MCF 10A (cell line): ENCODE results near the gene TJP2. TPM values are rescaled to one million over a fixed set of nuclear protein-coding genes. Genes with fewer than 3 reads are reported as not detected.

Experiments
- BruUV-seq: library from RNA; stranded (reverse); fragments of 400-500 nt; replicated peaks from 2 replicates; lab custom pipeline; 2021; lab: Mats Ljungman, UMichigan
- CTCF ChIA-PET: fragments of 300-600 bp; sonication (Branson Sonifier 250); formaldehyde crosslinking; extraction: SDS; loops from one replicate; lab custom pipeline; 2021; ENCODE audit warnings: antibody characterized with exemption, inconsistent platforms; lab: Yijun Ruan, JAX
- POLR2A ChIA-PET: fragments of 300-600, 350-650 bp; sonication (Branson Sonifier 250); formaldehyde crosslinking; extraction: SDS; loops from one replicate; lab custom pipeline; 2020; ENCODE audit warnings: antibody characterized with exemption, inconsistent platforms; lab: Yijun Ruan, JAX
- DNase-seq: peaks from one replicate; pipeline ENCODE4 v3.0.0-alpha.2; 2018; ENCODE audit not compliant: unreplicated experiment
- H3K27ac Mint-ChIP-seq: one replicate; pipeline ENCODE4 v1.8.0; 2022; ENCODE audit warnings: mild to moderate bottlenecking, low read depth, mixed read lengths; ENCODE audit not compliant: unreplicated experiment
- H3K27me3 Mint-ChIP-seq: one replicate; pipeline ENCODE4 v1.8.0; 2022; ENCODE audit warnings: mixed read lengths; ENCODE audit not compliant: insufficient read depth, unreplicated experiment
- H3K36me3 Mint-ChIP-seq: one replicate; pipeline ENCODE4 v1.8.0; 2022; ENCODE audit warnings: mild to moderate bottlenecking, moderate library complexity, mixed read lengths; ENCODE audit not compliant: insufficient read depth, unreplicated experiment
- H3K4me1 Mint-ChIP-seq: one replicate; pipeline ENCODE4 v1.8.0; 2022; ENCODE audit warnings: mixed read lengths; ENCODE audit not compliant: insufficient read depth, unreplicated experiment
- H3K4me3 Mint-ChIP-seq: one replicate; pipeline ENCODE4 v1.8.0; 2022; ENCODE audit warnings: mild to moderate bottlenecking, moderate library complexity, mixed read lengths; ENCODE audit not compliant: unreplicated experiment
- H3K9me3 Mint-ChIP-seq: one replicate; pipeline ENCODE4 v1.8.0; 2022; ENCODE audit warnings: mixed read lengths; ENCODE audit not compliant: unreplicated experiment
- intact Hi-C: fragments of 100-400 bp; cut with micrococcal nuclease; formaldehyde crosslinking; loops from 2 replicates; pipeline ENCODE4 v1.14.1; 2022
- total RNA-seq: library from RNA; stranded (reverse); gene quantifications from 2 replicates; pipeline ENCODE4 v1.2.3, GENCODE V29; 2022
- TF ChIP-seq, protein P1 (sequence below): fragments of 200-600 bp; IDR thresholded peaks from one replicate; pipeline ENCODE4 v1.8.0; 2022; ENCODE audit warnings: antibody characterized with exemption, mild to moderate bottlenecking; ENCODE audit not compliant: unreplicated experiment

The TJP2 gene
- total RNA-seq, 1 experiment from 2014 or later: 52.2 TPM

DNA sequence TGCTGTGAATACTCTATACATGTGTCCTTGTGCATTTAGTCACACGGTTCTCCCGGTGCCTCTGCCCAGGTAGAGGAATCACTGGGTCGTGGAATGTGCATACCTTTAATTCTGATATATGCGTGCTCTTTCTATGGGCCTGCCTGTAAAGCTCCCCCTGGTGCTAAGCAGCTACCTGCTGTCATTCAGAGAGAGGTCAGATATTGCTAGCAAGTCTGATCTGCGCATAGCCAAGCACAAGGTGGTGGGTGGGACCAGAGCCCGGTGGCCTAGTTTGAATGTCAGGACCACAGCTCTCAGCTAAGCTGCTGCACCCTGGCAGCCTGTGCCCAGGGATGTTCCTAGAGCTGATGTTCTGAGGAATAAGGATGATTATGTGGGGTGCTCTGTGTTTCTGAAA lies 33.4 kb downstream of the TJP2 start:
- BruUV-seq: no TSS peak
- Mint-ChIP-seq H3K4me3 (no peak overlapping the region), H3K9me3 (no peaks in the 10 kb centered on the region), H3K36me3 (peaks cover 7% of the 10 kb centered on the region), H3K27me3 (no peaks in the 10 kb centered on the region), H3K27ac (no peak overlapping the region), H3K4me1 (peaks cover 20% of the 10 kb centered on the region)
- TF ChIP-seq, protein P1, sequence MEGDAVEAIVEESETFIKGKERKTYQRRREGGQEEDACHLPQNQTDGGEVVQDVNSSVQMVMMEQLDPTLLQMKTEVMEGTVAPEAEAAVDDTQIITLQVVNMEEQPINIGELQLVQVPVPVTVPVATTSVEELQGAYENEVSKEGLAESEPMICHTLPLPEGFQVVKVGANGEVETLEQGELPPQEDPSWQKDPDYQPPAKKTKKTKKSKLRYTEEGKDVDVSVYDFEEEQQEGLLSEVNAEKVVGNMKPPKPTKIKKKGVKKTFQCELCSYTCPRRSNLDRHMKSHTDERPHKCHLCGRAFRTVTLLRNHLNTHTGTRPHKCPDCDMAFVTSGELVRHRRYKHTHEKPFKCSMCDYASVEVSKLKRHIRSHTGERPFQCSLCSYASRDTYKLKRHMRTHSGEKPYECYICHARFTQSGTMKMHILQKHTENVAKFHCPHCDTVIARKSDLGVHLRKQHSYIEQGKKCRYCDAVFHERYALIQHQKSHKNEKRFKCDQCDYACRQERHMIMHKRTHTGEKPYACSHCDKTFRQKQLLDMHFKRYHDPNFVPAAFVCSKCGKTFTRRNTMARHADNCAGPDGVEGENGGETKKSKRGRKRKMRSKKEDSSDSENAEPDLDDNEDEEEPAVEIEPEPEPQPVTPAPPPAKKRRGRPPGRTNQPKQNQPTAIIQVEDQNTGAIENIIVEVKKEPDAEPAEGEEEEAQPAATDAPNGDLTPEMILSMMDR: no peak
- CTCF ChIA-PET: interaction anchor here (0.5 to 2.3 kb wide), 5 partner anchors 14 to 172 kb away, joined by 3 to 7 read pairs (median 3); partner anchors contain the start of gene FXN
- DNase-seq: no peak
- intact Hi-C loops: no loop called here
- POLR2A ChIA-PET: interaction anchor here (0.9 to 1.0 kb wide), 2 partner anchors 12 to 17 kb away, joined by 3 to 4 read pairs; no protein-coding TSS in a partner anchor

- H3K36me3 Mint-ChIP-seq: peaks cover 6% of the 10 kb centered on the region
- H3K27ac Mint-ChIP-seq: peak overlapping the region; percentile 40
- ChIA-PET POLR2A (no interaction called here), CTCF (interaction anchor here (1.0 to 1.8 kb wide), 4 partner anchors 12 to 184 kb away, joined by 3 to 9 read pairs (median 3); no protein-coding TSS in a partner anchor)
- H3K4me3 Mint-ChIP-seq: no peak overlapping the region
- H3K9me3 Mint-ChIP-seq: no peaks in the 10 kb centered on the region
- TF ChIP-seq, protein P1: no peak
- peaks cover 12% of the 10 kb centered on the region for H3K4me1 Mint-ChIP-seq
- BruUV-seq: no TSS peak
- no peak for DNase-seq
- no peaks in the 10 kb centered on the region for H3K27me3 Mint-ChIP-seq
- intact Hi-C loops: no loop called here
Observed at GRCh38 chr9:69211424-69212036, 37.5 kb downstream of the TJP2 start.

- CTCF ChIA-PET: interaction anchor here (1.1 to 2.5 kb wide), 4 partner anchors 10 to 160 kb away, joined by 3 to 12 read pairs (median 7); no protein-coding TSS in a partner anchor
- Mint-ChIP-seq H3K27ac (no peak overlapping the region), H3K4me3 (no peak overlapping the region), H3K9me3 (no peaks in the 10 kb centered on the region), H3K27me3 (no peaks in the 10 kb centered on the region), H3K4me1 (peaks cover 12% of the 10 kb centered on the region), H3K36me3 (peaks cover 19% of the 10 kb centered on the region)
- TF ChIP-seq, protein P1: no peak
- POLR2A ChIA-PET: no interaction called here
- no TSS peak for BruUV-seq
- no peak for DNase-seq
- intact Hi-C loops: no loop called here
Observed at GRCh38 chr9:69213647-69214046, 39.6 kb downstream of the TJP2 start.

GRCh38 chr9:69214939-69215338 lies 40.9 kb downstream of the TJP2 start:
- POLR2A ChIA-PET: interaction anchor here (0.6 to 1.0 kb wide), 2 partner anchors 21 to 22 kb away, joined by 3 read pairs; no protein-coding TSS in a partner anchor
- CTCF ChIA-PET: interaction anchor here (0.6 to 2.5 kb wide), 3 partner anchors 9 to 631 kb away, joined by 3 to 12 read pairs (median 11); no protein-coding TSS in a partner anchor
- Mint-ChIP-seq H3K27ac (no peak overlapping the region), H3K4me3 (no peak overlapping the region), H3K9me3 (no peaks in the 10 kb centered on the region), H3K4me1 (peaks cover 12% of the 10 kb centered on the region), H3K27me3 (no peaks in the 10 kb centered on the region), H3K36me3 (peaks cover 32% of the 10 kb centered on the region)
- BruUV-seq: no TSS peak
- no peak for DNase-seq
- TF ChIP-seq, protein P1: no peak
- intact Hi-C loops: no loop called here
